ENCODE data around the gene ARFGAP1. TPM values are rescaled to one million over a fixed set of nuclear protein-coding genes. Genes with fewer than 3 reads are reported as not detected.

The ARFGAP1 gene
- total RNA-seq, 1 experiment from 2014 or later, result 127 TPM

DNA sequence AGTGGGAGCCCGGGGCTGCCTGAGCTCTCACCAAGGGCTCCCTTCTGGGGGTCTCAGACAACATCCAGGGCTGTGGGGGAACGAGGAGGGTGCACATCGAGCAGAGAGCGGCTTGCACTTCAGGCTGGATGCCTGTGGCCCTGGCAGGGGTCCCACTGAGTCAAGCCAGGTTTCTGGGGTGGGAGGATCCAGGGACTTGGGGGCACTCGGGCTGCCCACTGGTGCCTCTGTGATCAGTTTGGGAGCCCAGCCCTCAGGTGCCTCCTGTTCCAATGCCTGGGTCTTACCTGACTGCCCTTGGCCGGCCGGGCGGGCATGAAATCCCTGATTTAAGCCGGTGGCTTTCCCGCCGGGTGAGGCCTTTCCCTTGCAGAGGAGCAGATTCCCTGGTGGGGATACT lies 20.8 kb downstream of the ARFGAP1 start:
- intact Hi-C loops (cut with micrococcal nuclease; ENCODE audit: unreplicated experiment), result no loop called here
- no peaks in the 10 kb centered on the region for H3K4me1 Mint-ChIP-seq (ENCODE audit: low read depth, unreplicated experiment)
- peaks cover 68% of the 10 kb centered on the region for H3K27me3 Mint-ChIP-seq (ENCODE audit: unreplicated experiment)
- H3K4me3 Mint-ChIP-seq (ENCODE audit: low read depth, unreplicated experiment), result no peak overlapping the region
- DNase-seq, result no peak
- peaks cover 41% of the 10 kb centered on the region for H3K36me3 Mint-ChIP-seq (ENCODE audit: insufficient read depth, unreplicated experiment)
- H3K9me3 Mint-ChIP-seq (ENCODE audit: low read depth, unreplicated experiment), result no peaks in the 10 kb centered on the region
- no peak overlapping the region for H3K27ac Mint-ChIP-seq (ENCODE audit: unreplicated experiment)
- TF ChIP-seq, protein P1, sequence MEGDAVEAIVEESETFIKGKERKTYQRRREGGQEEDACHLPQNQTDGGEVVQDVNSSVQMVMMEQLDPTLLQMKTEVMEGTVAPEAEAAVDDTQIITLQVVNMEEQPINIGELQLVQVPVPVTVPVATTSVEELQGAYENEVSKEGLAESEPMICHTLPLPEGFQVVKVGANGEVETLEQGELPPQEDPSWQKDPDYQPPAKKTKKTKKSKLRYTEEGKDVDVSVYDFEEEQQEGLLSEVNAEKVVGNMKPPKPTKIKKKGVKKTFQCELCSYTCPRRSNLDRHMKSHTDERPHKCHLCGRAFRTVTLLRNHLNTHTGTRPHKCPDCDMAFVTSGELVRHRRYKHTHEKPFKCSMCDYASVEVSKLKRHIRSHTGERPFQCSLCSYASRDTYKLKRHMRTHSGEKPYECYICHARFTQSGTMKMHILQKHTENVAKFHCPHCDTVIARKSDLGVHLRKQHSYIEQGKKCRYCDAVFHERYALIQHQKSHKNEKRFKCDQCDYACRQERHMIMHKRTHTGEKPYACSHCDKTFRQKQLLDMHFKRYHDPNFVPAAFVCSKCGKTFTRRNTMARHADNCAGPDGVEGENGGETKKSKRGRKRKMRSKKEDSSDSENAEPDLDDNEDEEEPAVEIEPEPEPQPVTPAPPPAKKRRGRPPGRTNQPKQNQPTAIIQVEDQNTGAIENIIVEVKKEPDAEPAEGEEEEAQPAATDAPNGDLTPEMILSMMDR (IDR thresholded peaks at IDR 0.05; ENCODE audit: unreplicated experiment), result no peak
- CTCF ChIA-PET, result no interaction called here
- BruUV-seq (replicated peaks), result no TSS peak

DNA sequence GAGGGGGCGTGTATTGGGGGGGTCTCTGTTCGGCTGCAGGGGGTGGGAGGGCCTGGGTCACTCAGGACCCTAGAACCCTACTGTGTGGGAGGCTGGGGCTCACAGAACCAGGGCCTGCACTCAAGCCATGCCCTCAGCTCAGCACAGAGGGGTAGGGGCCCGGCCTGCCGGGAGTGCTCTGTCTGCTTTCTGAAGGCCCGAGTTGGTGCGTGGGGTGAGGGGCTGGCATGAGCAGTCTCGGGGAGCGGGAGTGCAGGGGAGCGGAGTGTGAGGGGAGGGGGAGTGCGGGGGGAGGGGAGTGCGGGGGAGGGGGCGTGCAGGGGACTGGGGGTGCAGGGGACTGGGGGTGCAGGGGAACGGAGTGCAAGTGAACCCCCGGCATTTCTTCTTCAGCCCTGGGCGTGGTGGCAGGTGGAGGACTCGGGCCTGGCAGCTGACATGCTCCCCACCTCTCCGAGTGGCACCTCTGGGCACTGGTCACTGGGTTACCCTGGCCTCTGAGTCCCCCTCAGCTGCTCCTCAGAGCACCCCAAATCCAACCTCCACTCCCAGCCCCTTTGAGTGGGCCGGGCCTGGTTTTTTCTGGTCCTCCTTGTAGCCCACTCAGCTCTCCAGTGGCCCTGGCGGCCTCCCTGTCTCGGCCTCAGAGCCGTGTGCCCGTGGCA lies 21.4 kb downstream of the ARFGAP1 start:
- H3K4me1 Mint-ChIP-seq (ENCODE audit: low read depth, unreplicated experiment), result no peaks in the 10 kb centered on the region
- H3K4me3 Mint-ChIP-seq (ENCODE audit: low read depth, unreplicated experiment), result no peak overlapping the region
- CTCF ChIA-PET, result interaction anchor here (4.5 kb wide), 1 partner anchor 15 kb away, joined by 21 read pairs; no protein-coding TSS in a partner anchor
- H3K27ac Mint-ChIP-seq (ENCODE audit: unreplicated experiment), result no peak overlapping the region
- no peak for DNase-seq
- intact Hi-C loops (cut with micrococcal nuclease; ENCODE audit: unreplicated experiment), result no loop called here
- peaks cover 35% of the 10 kb centered on the region for H3K36me3 Mint-ChIP-seq (ENCODE audit: insufficient read depth, unreplicated experiment)
- no peaks in the 10 kb centered on the region for H3K9me3 Mint-ChIP-seq (ENCODE audit: low read depth, unreplicated experiment)
- BruUV-seq (replicated peaks), result no TSS peak
- TF ChIP-seq, protein P1 (IDR thresholded peaks at IDR 0.05; ENCODE audit: unreplicated experiment), result no peak
- H3K27me3 Mint-ChIP-seq (ENCODE audit: unreplicated experiment), result peaks cover 74% of the 10 kb centered on the region

DNA sequence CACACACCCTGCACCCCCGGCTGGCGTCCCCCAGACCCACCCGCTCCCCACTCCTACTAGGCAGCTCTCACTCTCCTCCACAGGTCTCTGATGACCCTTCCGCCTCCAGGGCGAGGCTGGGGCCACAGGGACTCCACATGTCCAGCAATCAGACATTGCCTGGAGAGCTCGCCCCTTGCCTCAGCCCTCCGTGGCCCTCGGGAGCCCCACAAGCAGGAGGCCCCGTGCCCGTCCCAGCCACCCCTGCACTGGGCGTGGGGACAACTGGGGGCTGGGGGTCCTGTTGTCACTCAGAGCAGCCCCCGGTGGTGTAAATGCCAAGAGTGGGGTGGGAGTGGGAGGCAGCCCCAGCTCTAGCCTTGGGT lies 21.9 kb downstream of the ARFGAP1 start:
- Mint-ChIP-seq H3K9me3 (ENCODE audit: low read depth, unreplicated experiment) (no peaks in the 10 kb centered on the region), H3K36me3 (ENCODE audit: insufficient read depth, unreplicated experiment) (peaks cover 30% of the 10 kb centered on the region), H3K4me3 (ENCODE audit: low read depth, unreplicated experiment) (no peak overlapping the region), H3K4me1 (ENCODE audit: low read depth, unreplicated experiment) (no peaks in the 10 kb centered on the region), H3K27ac (ENCODE audit: unreplicated experiment) (no peak overlapping the region), H3K27me3 (ENCODE audit: unreplicated experiment) (peaks cover 79% of the 10 kb centered on the region)
- CTCF ChIA-PET, result interaction anchor here (1.3 to 4.5 kb wide), 2 partner anchors 14 to 71 kb away, joined by 5 to 21 read pairs; no protein-coding TSS in a partner anchor
- no peak for DNase-seq
- BruUV-seq (replicated peaks), result no TSS peak
- intact Hi-C loops (cut with micrococcal nuclease; ENCODE audit: unreplicated experiment), result no loop called here
- TF ChIP-seq, protein P1 (IDR thresholded peaks at IDR 0.05; ENCODE audit: unreplicated experiment), result no peak

DNA sequence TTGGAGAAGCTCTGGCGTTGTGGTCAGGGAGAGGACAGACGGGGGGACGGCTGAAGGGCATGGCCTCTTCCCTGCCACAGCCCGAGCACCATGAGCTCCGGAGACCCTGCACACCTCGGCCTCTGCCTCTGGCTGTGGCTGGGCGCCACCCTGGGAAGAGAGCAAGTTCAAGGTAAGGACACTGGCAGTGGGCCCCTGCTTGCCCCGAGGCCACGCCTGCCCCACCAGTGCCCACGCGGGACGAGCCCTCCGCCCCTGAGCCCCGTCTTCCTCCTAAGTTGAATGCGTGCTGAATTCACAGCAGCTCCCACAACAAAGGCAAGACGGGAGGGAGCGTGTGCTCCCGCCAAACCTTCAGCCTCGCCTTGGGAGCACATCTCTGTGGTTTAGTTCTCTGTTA lies 22.4 kb downstream of the ARFGAP1 start:
- Mint-ChIP-seq H3K36me3 (ENCODE audit: insufficient read depth, unreplicated experiment) (peaks cover 25% of the 10 kb centered on the region), H3K27ac (ENCODE audit: unreplicated experiment) (no peak overlapping the region), H3K4me3 (ENCODE audit: low read depth, unreplicated experiment) (no peak overlapping the region), H3K27me3 (ENCODE audit: unreplicated experiment) (peaks cover 84% of the 10 kb centered on the region), H3K9me3 (ENCODE audit: low read depth, unreplicated experiment) (no peaks in the 10 kb centered on the region), H3K4me1 (ENCODE audit: low read depth, unreplicated experiment) (no peaks in the 10 kb centered on the region)
- CTCF ChIA-PET, result interaction anchor here (1.3 to 4.5 kb wide), 2 partner anchors 14 to 72 kb away, joined by 5 to 21 read pairs; no protein-coding TSS in a partner anchor
- no TSS peak for BruUV-seq (replicated peaks)
- TF ChIP-seq, protein P1 (IDR thresholded peaks at IDR 0.05; ENCODE audit: unreplicated experiment), result no peak
- no peak for DNase-seq
- intact Hi-C loops (cut with micrococcal nuclease; ENCODE audit: unreplicated experiment), result no loop called here

Measured in Calu3 (cell line).